OCI-LY7 (cell line): ENCODE measurements around the gene RITA1. TPM values are rescaled to one million over a fixed set of nuclear protein-coding genes. Genes with fewer than 3 reads are reported as not detected.

Experiments
- BruUV-seq: library from RNA; stranded (reverse); fragments of 400-500 nt; replicated peaks from 2 replicates; lab custom pipeline; 2021; lab: Mats Ljungman, UMichigan
- CTCF ChIA-PET: fragments of 300-600 bp; sonication (Branson Sonifier 250); formaldehyde crosslinking; loops from one replicate; lab custom pipeline; 2022; ENCODE audit warnings: antibody characterized with exemption; ENCODE audit not compliant: unreplicated experiment; lab: Charles Lee
- POLR2A ChIA-PET: fragments of 300-600 bp; sonication (Branson Sonifier 250); formaldehyde crosslinking; loops from one replicate; lab custom pipeline; 2022; ENCODE audit warnings: antibody characterized with exemption; lab: Charles Lee
- DNase-seq: peaks from one replicate; pipeline ENCODE4 v3.0.0-alpha.2; 2015; ENCODE audit warnings: low spot score
- H2AFZ ChIP-seq: fragments of 200-600 bp; sonication (generic), shearing (Covaris generic); 2 replicates; pipeline ENCODE4 v1.6.1; 2014; ENCODE audit warnings: mild to moderate bottlenecking, antibody characterized with exemption, low read length, moderate library complexity
- H3K27ac ChIP-seq: fragments of 200-600 bp; sonication (generic); 2 replicates; pipeline ENCODE4 v1.5.1; 2014; ENCODE audit warnings: mixed run types, low read depth, mild to moderate bottlenecking, moderate library complexity, low read length, inconsistent platforms; ENCODE audit not compliant: poor library complexity, severe bottlenecking
- H3K36me3 ChIP-seq: fragments of 200-600 bp; sonication (generic); 2 replicates; pipeline ENCODE4 v1.6.1; 2014; ENCODE audit warnings: mild to moderate bottlenecking, antibody characterized with exemption, low read length, moderate library complexity, mixed read lengths; ENCODE audit not compliant: insufficient read depth
- H3K4me1 ChIP-seq: fragments of 200-600 bp; sonication (generic); 2 replicates; pipeline ENCODE4 v1.5.1; 2014; ENCODE audit warnings: mild to moderate bottlenecking, low read length; ENCODE audit not compliant: insufficient read depth, poor library complexity, severe bottlenecking
- H3K4me2 ChIP-seq: fragments of 200-600 bp; sonication (generic); 2 replicates; pipeline ENCODE4 v1.6.1; 2014; ENCODE audit warnings: mild to moderate bottlenecking, low read length
- H3K4me3 ChIP-seq: fragments of 200-600 bp; sonication (generic); 2 replicates; pipeline ENCODE4 v1.5.1; 2014; ENCODE audit warnings: mild to moderate bottlenecking, low read depth, low read length; ENCODE audit not compliant: poor library complexity, severe bottlenecking
- H3K79me2 ChIP-seq: fragments of 200-600 bp; sonication (generic); 2 replicates; pipeline ENCODE4 v1.6.1; 2016; ENCODE audit warnings: low read depth, mild to moderate bottlenecking, low read length, moderate library complexity, mixed read lengths; ENCODE audit not compliant: insufficient read depth
- H3K9me2 ChIP-seq: fragments of 200-600 bp; sonication (generic); 2 replicates; pipeline ENCODE4 v1.6.1; 2016; ENCODE audit warnings: mild to moderate bottlenecking, low read length, mixed read lengths; ENCODE audit not compliant: insufficient read depth
- H3K9me3 ChIP-seq: fragments of 200-600 bp; sonication (generic); 2 replicates; pipeline ENCODE4 v1.6.1; 2014; ENCODE audit warnings: mild to moderate bottlenecking, mixed run types, low read length, mixed read lengths
- H4K20me1 ChIP-seq: fragments of 200-600 bp; sonication (generic); 2 replicates; pipeline ENCODE4 v1.6.1; 2014; ENCODE audit warnings: mild to moderate bottlenecking, antibody characterized with exemption, low read length, moderate library complexity, mixed read lengths; ENCODE audit not compliant: insufficient read depth
- EZH2phosphoT487 ChIP-seq: fragments of 200-600 bp; sonication (generic); IDR thresholded peaks from 2 replicates; pipeline ENCODE4 v1.6.1; 2018; ENCODE audit warnings: low read depth, borderline replicate concordance, mild to moderate bottlenecking, mixed run types, antibody characterized with exemption, low read length, moderate library complexity, mixed read lengths
- intact Hi-C: fragments of 100-400 bp; cut with micrococcal nuclease; formaldehyde crosslinking; loops from one replicate; pipeline ENCODE4 v1.10.0; 2022; ENCODE audit not compliant: unreplicated experiment
- total RNA-seq, 2 experiments: library from RNA; depleted of rRNA in 1 of 2; stranded (reverse); fragments of >200 nt in 1 of 2; shearing (Covaris generic) in 1 of 2; gene quantifications; 2 replicates each; pipeline ENCODE4 v1.2.3, GENCODE V29; 2014 to 2022
- TF ChIP-seq, protein P1 (sequence below): fragments of 200-600 bp; sonication (generic); conservative IDR thresholded peaks from 2 replicates; pipeline ENCODE4 v1.5.1; 2014; ENCODE audit warnings: mild to moderate bottlenecking, antibody characterized with exemption, low read length, moderate library complexity, mixed read lengths

RITA1 gene
- total RNA-seq, 2 experiments from 2014 or later = 68.6 to 90.8 TPM

DNA sequence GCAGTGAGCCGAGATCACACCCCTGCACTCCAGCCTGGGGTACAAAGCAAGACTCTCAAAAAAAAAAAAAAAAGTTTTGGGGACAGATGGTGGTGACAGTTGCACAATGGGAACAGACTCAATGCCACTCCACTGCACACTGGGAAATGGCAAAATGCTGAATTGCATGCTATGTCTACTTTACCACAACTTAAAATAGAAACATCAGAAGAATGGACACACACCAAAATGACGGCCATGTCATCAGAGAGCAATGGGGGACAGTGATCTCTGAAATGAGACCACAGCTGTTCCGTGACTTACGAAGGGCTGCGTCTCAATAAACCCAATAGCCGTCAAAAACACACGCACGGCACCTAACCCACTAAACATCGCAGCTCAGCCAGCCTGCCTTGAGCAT lies 14.0 kb upstream of the RITA1 start:
- H3K79me2 ChIP-seq = peaks cover 23% of the 10 kb centered on the region
- H3K4me2 ChIP-seq = peak overlapping the region; percentile 62
- H3K9me3 ChIP-seq = no peaks in the 10 kb centered on the region
- H2AFZ ChIP-seq = no peak overlapping the region
- no peaks in the 10 kb centered on the region for H3K9me2 ChIP-seq
- BruUV-seq = no TSS peak
- DNase-seq = no peak
- no peak overlapping the region for H3K4me3 ChIP-seq
- TF ChIP-seq, protein P1, sequence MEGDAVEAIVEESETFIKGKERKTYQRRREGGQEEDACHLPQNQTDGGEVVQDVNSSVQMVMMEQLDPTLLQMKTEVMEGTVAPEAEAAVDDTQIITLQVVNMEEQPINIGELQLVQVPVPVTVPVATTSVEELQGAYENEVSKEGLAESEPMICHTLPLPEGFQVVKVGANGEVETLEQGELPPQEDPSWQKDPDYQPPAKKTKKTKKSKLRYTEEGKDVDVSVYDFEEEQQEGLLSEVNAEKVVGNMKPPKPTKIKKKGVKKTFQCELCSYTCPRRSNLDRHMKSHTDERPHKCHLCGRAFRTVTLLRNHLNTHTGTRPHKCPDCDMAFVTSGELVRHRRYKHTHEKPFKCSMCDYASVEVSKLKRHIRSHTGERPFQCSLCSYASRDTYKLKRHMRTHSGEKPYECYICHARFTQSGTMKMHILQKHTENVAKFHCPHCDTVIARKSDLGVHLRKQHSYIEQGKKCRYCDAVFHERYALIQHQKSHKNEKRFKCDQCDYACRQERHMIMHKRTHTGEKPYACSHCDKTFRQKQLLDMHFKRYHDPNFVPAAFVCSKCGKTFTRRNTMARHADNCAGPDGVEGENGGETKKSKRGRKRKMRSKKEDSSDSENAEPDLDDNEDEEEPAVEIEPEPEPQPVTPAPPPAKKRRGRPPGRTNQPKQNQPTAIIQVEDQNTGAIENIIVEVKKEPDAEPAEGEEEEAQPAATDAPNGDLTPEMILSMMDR = no peak
- no peak for TF ChIP-seq EZH2phosphoT487
- H3K4me1 ChIP-seq = peaks cover 46% of the 10 kb centered on the region
- intact Hi-C loops = loop anchor here (5.0 kb wide), 1 partner anchor 194 kb away; the partner anchor contains the start of gene OAS2
- CTCF ChIA-PET = interaction anchor here (0.5 to 1.5 kb wide), 3 partner anchors 10 to 128 kb away, joined by 3 to 6 read pairs (median 3); no protein-coding TSS in a partner anchor
- H4K20me1 ChIP-seq = no peaks in the 10 kb centered on the region
- POLR2A ChIA-PET = interaction anchor here (0.6 to 4.5 kb wide), 19 partner anchors 10 to 193 kb away, joined by 3 to 46 read pairs (median 4); partner anchors contain the start of gene OAS2
- peaks cover 91% of the 10 kb centered on the region for H3K36me3 ChIP-seq
- peak overlapping the region; percentile 98 for H3K27ac ChIP-seq

DNA sequence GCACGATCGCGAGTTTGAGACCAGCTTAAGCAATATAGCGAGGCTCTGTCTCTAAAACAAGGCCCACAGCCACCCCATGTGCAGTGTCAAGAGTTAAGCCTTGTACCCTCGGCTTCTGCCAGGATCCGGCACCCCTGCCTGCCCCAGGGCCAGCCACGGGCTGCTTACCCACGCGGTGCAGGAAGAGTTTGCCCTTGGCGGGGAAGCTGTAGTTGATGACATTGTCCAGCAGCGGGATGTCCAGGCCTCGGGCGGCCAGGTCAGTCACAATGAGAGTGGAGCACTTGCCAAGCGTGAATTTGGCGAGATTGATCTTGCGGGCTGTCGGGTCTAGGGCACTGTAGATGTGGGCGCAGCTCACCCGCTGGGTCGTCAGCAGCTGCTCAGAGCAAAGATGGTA lies 13.3 kb upstream of the RITA1 start:
- TF ChIP-seq, protein P1 = no peak
- no peak for TF ChIP-seq EZH2phosphoT487
- Histone ChIP-seq H3K27ac (peak overlapping the region; percentile 98), H4K20me1 (no peaks in the 10 kb centered on the region), H3K4me1 (peaks cover 46% of the 10 kb centered on the region), H3K9me2 (no peaks in the 10 kb centered on the region), H3K4me3 (peak overlapping the region; percentile 38), H3K4me2 (peak overlapping the region; percentile 62), H3K9me3 (no peaks in the 10 kb centered on the region), H3K79me2 (peaks cover 23% of the 10 kb centered on the region), H3K36me3 (peaks cover 91% of the 10 kb centered on the region), H2AFZ (no peak overlapping the region)
- CTCF ChIA-PET = interaction anchor here (1.6 to 2.1 kb wide), 2 partner anchors 10 to 39 kb away, joined by 7 to 10 read pairs; no protein-coding TSS in a partner anchor
- intact Hi-C loops = loop anchor here (2.0 to 5.0 kb wide), 2 partner anchors 37 to 195 kb away; partner anchors contain the start of genes OAS2 and RASAL1
- POLR2A ChIA-PET = interaction anchor here (0.6 to 4.5 kb wide), 20 partner anchors 10 to 265 kb away, joined by 3 to 46 read pairs (median 4); partner anchors contain the start of genes DDX54, OAS2 and RITA1
- no peak for DNase-seq
- BruUV-seq = no TSS peak
